Breast epithelium (tissue), 3 donors: ENCODE data around the gene NDUFAF5.
A peak's percentile ranks its signal among the peaks of the same experiment; 100 is the strongest.

Source experiments
- POLR2AphosphoS5 ChIP-seq, 3 donors: sonication (generic); formaldehyde crosslinking; IDR thresholded peaks; one replicate each; pipeline ENCODE4 v1.6.1; 2017; ENCODE audit warnings: antibody characterized with exemption in 3 of 3
- TF ChIP-seq, protein P1 (sequence below), 3 donors: fragments of 450-650 bp; IDR thresholded peaks; one replicate each; pipeline ENCODE4 v1.5.1; 2016 to 2017; ENCODE audit warnings: antibody characterized with exemption in 3 of 3, mild to moderate bottlenecking in 3 of 3, moderate library complexity in 3 of 3

DNA sequence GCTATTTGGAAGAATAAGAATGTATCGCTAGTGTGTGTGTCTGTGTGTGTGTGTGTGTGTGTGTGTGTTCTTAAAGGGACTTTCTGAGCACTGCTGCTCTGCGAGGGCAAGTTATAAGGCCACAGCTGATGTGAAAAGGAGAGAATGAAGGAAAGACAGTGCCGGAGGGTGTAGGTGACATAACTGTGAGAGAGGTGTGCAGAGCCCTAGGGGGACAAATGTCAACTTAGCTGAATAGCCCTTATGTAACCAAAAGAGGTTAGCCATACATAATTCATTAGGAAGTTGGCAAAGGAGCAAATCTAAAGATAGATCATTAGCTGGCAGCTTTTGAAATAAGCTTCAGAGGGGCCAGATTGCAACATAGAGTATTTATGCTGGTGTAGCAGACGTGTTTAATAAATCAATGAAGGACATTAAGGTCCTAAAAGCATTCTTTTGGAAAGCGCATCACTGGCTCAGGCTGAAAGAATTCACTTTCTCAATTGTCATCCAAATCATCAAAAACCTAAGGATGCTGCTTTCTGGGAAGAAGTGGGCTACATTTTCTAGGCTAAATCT is 81.0 kb downstream of the NDUFAF5 start:
- peak in 2 of 3 donors; percentile 16 to 87 for TF ChIP-seq POLR2AphosphoS5 (IDR thresholded peaks at IDR 0.05)
- TF ChIP-seq, protein P1, sequence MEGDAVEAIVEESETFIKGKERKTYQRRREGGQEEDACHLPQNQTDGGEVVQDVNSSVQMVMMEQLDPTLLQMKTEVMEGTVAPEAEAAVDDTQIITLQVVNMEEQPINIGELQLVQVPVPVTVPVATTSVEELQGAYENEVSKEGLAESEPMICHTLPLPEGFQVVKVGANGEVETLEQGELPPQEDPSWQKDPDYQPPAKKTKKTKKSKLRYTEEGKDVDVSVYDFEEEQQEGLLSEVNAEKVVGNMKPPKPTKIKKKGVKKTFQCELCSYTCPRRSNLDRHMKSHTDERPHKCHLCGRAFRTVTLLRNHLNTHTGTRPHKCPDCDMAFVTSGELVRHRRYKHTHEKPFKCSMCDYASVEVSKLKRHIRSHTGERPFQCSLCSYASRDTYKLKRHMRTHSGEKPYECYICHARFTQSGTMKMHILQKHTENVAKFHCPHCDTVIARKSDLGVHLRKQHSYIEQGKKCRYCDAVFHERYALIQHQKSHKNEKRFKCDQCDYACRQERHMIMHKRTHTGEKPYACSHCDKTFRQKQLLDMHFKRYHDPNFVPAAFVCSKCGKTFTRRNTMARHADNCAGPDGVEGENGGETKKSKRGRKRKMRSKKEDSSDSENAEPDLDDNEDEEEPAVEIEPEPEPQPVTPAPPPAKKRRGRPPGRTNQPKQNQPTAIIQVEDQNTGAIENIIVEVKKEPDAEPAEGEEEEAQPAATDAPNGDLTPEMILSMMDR (IDR thresholded peaks at IDR 0.05), result no peak
